ENCODE data around the gene PCNP.

GRCh38 chr3:101573449-101574387 is at the start of gene PCNP:
- TF ChIP-seq CTCF (IDR thresholded peaks at IDR 0.05 in 4 of 5, conservative IDR thresholded peaks at IDR 0.05 in 1 of 5) = peak; percentile 87 to 95 (median 93)
- peak; percentile 79 to 87 for TF ChIP-seq POLR2A (IDR thresholded peaks at IDR 0.05)
